IMR-90 (cell line): ENCODE results near the gene RARRES1. TPM values are rescaled to one million over a fixed set of nuclear protein-coding genes. Genes with fewer than 3 reads are reported as not detected.

Experiments
- ATAC-seq: fragments of 200-7000 bp; cut with Tn5 transposase; 2 replicates; pipeline ENCODE4 v1.9.1; 2020; ENCODE audit warnings: low read depth, mild to moderate bottlenecking, moderate library complexity
- BruUV-seq: library from RNA; stranded (reverse); fragments of 400-500 nt; replicated peaks from 2 replicates; lab custom pipeline; 2021; lab: Mats Ljungman, UMichigan
- CTCF ChIA-PET: fragments of 300-600 bp; formaldehyde crosslinking; extraction: SDS; loops from one replicate; lab custom pipeline; 2021; ENCODE audit warnings: antibody characterized with exemption; lab: Yijun Ruan, JAX
- POLR2A ChIA-PET: fragments of 300-600 bp; sonication (Branson Sonifier 250); formaldehyde crosslinking; loops from one replicate; lab custom pipeline; 2022; ENCODE audit warnings: antibody characterized with exemption; ENCODE audit not compliant: unreplicated experiment; lab: Charles Lee
- DNase-seq: peaks from one replicate; pipeline ENCODE4 v3.0.0; 2013
- H2AFZ ChIP-seq: replicated peaks from 2 replicates; pipeline ENCODE3; 2013; ENCODE audit warnings: low read length, mild to moderate bottlenecking; ENCODE audit not compliant: poor library complexity
- H2AK5ac ChIP-seq: 2 replicates; pipeline ENCODE4 v1.6.1; 2013; ENCODE audit warnings: low read depth, low read length, inconsistent platforms
- H2AK9ac ChIP-seq: replicated peaks from 2 replicates; pipeline ENCODE3; 2013; ENCODE audit warnings: mild to moderate bottlenecking, low read depth, low read length, moderate library complexity; ENCODE audit not compliant: poor library complexity
- H2BK120ac ChIP-seq: 2 replicates; pipeline ENCODE4 v1.6.1; 2013; ENCODE audit warnings: low read depth, low read length, inconsistent platforms
- H2BK15ac ChIP-seq: 3 replicates; pipeline ENCODE4 v1.6.1; 2013; ENCODE audit warnings: low read depth, low read length, inconsistent platforms
- H2BK20ac ChIP-seq: 2 replicates; pipeline ENCODE4 v1.6.1; 2013; ENCODE audit warnings: low read depth, mild to moderate bottlenecking, inconsistent platforms, low read length, moderate library complexity
- H2BK5ac ChIP-seq: 2 replicates; pipeline ENCODE4 v1.6.1; 2013; ENCODE audit warnings: mild to moderate bottlenecking, low read depth, low read length, inconsistent platforms; ENCODE audit not compliant: poor library complexity, severe bottlenecking
- H3K14ac ChIP-seq: replicated peaks from 2 replicates; pipeline ENCODE4 v1.6.1; 2013; ENCODE audit warnings: low read depth, low read length, inconsistent platforms
- H3K18ac ChIP-seq: 2 replicates; pipeline ENCODE4 v1.6.1; 2013; ENCODE audit warnings: low read depth, low read length, control low read depth
- H3K23ac ChIP-seq: 2 replicates; pipeline ENCODE4 v1.6.1; 2013; ENCODE audit warnings: low read depth, low read length, inconsistent platforms
- H3K27ac ChIP-seq: 2 replicates; pipeline ENCODE4 v1.5.1; 2013; ENCODE audit warnings: mild to moderate bottlenecking, control low read depth, low read length; ENCODE audit not compliant: insufficient read depth
- H3K27me3 ChIP-seq: 2 replicates; pipeline ENCODE4 v1.6.1; 2013; ENCODE audit warnings: low read length; ENCODE audit not compliant: control insufficient read depth, insufficient read depth
- H3K36me3 ChIP-seq: 2 replicates; pipeline ENCODE4 v1.6.1; 2013; ENCODE audit warnings: low read length, mixed read lengths; ENCODE audit not compliant: control insufficient read depth, insufficient read depth
- H3K4ac ChIP-seq: 2 replicates; pipeline ENCODE4 v1.6.1; 2013; ENCODE audit warnings: low read depth, low read length, inconsistent platforms
- H3K4me1 ChIP-seq: 2 replicates; pipeline ENCODE4 v1.6.1; 2013; ENCODE audit warnings: low read length, mixed read lengths; ENCODE audit not compliant: control insufficient read depth, insufficient read depth
- H3K4me2 ChIP-seq: 2 replicates; pipeline ENCODE4 v1.6.1; 2013; ENCODE audit warnings: low read depth, mild to moderate bottlenecking, control low read depth, low read length, moderate library complexity
- H3K4me3 ChIP-seq: 2 replicates; pipeline ENCODE4 v1.5.1; 2013; ENCODE audit warnings: low read depth, mild to moderate bottlenecking, control low read depth, low read length, moderate library complexity; ENCODE audit not compliant: insufficient read depth
- H3K56ac ChIP-seq: 2 replicates; pipeline ENCODE4 v1.6.1; 2013; ENCODE audit warnings: low read length, inconsistent platforms; ENCODE audit not compliant: insufficient read depth; ENCODE audit errors: extremely low read depth
- H3K79me1 ChIP-seq, 2 experiments: 2 replicates each; pipeline ENCODE4 v1.6.1; 2013; ENCODE audit warnings: low read length in 2 of 2, inconsistent platforms in 1 of 2, low read depth in 1 of 2
- H3K9ac ChIP-seq: 2 replicates; pipeline ENCODE4 v1.6.1; 2013; ENCODE audit warnings: low read depth, low read length, control low read depth
- H3K9me1 ChIP-seq: 2 replicates; pipeline ENCODE4 v1.6.1; 2013; ENCODE audit warnings: low read length, inconsistent platforms; ENCODE audit not compliant: insufficient read depth
- H3K9me3 ChIP-seq: 2 replicates; pipeline ENCODE4 v1.6.1; 2013; ENCODE audit warnings: low read length; ENCODE audit not compliant: control insufficient read depth, insufficient read depth
- H4K20me1 ChIP-seq: 2 replicates; pipeline ENCODE4 v1.6.1; 2013; ENCODE audit warnings: low read length, inconsistent platforms; ENCODE audit not compliant: insufficient read depth
- H4K5ac ChIP-seq: 2 replicates; pipeline ENCODE4 v1.6.1; 2013; ENCODE audit warnings: mild to moderate bottlenecking, low read depth, low read length, control low read depth
- H4K8ac ChIP-seq, 2 experiments: 2 replicates each; pipeline ENCODE4 v1.6.1; 2013; ENCODE audit warnings: low read depth in 2 of 2, low read length in 2 of 2, control low read depth in 1 of 2, inconsistent platforms in 1 of 2
- H4K91ac ChIP-seq: 2 replicates; pipeline ENCODE4 v1.6.1; 2013; ENCODE audit warnings: low read depth, low read length, inconsistent platforms; ENCODE audit not compliant: insufficient read depth
- BHLHE40 ChIP-seq: fragments of 150-350 bp; IDR thresholded peaks from 2 replicates; pipeline ENCODE4 v1.6.1; 2016; ENCODE audit warnings: mild to moderate bottlenecking, low read depth, low read length
- CEBPB ChIP-seq: IDR thresholded peaks from 2 replicates; pipeline ENCODE4 v1.6.1; 2012; ENCODE audit warnings: low read depth, low read length, improper control_type of control experiment
- CTCF ChIP-seq: conservative IDR thresholded peaks from 2 replicates; pipeline ENCODE4 v1.5.1; 2012; ENCODE audit warnings: mild to moderate bottlenecking, low read depth, low read length, improper control_type of control experiment
- FOS ChIP-seq: fragments of 150-350 bp; IDR thresholded peaks from 2 replicates; pipeline ENCODE4 v1.6.1; 2016; ENCODE audit warnings: low read depth, low read length
- MAZ ChIP-seq: IDR thresholded peaks from 2 replicates; pipeline ENCODE4 v1.6.1; 2012; ENCODE audit warnings: low read depth, mild to moderate bottlenecking, low read length, improper control_type of control experiment, moderate library complexity, borderline replicate concordance
- MXI1 ChIP-seq: IDR thresholded peaks from 2 replicates; pipeline ENCODE4 v1.6.1; 2012; ENCODE audit warnings: low read depth, mild to moderate bottlenecking, low read length, moderate library complexity, borderline replicate concordance
- POLR2A ChIP-seq: IDR thresholded peaks from 2 replicates; pipeline ENCODE4 v1.6.1; 2012; ENCODE audit warnings: mild to moderate bottlenecking, low read depth, low read length
- RAD21 ChIP-seq: IDR thresholded peaks from 2 replicates; pipeline ENCODE4 v1.6.1; 2012; ENCODE audit warnings: low read length, improper control_type of control experiment
- RCOR1 ChIP-seq: IDR thresholded peaks from 2 replicates; pipeline ENCODE4 v1.6.1; 2012; ENCODE audit warnings: mild to moderate bottlenecking, low read length, improper control_type of control experiment; ENCODE audit not compliant: insufficient replicate concordance
- RFX5 ChIP-seq: IDR thresholded peaks from 2 replicates; pipeline ENCODE4 v1.8.0; 2012; ENCODE audit warnings: low read depth, mild to moderate bottlenecking, low read length, moderate library complexity
- SMC3 ChIP-seq: fragments of 150-350 bp; IDR thresholded peaks from 2 replicates; pipeline ENCODE4 v1.6.1; 2016; ENCODE audit warnings: low read depth, mild to moderate bottlenecking, antibody characterized with exemption, low read length, moderate library complexity
- USF2 ChIP-seq: fragments of 150-350 bp; IDR thresholded peaks from 2 replicates; pipeline ENCODE4 v1.6.1; 2017; ENCODE audit warnings: mild to moderate bottlenecking, antibody characterized with exemption, low read length, low read depth
- WGBS, 2 experiments: methylation state at CpG; one replicate each; pipeline versions ENCODE4 v1.1.5 to v1.1.7; 2013; ENCODE audit warnings: missing lambda C conversion rate in 2 of 2; ENCODE audit not compliant: insufficient read length in 1 of 2; ENCODE audit errors: extremely low coverage in 2 of 2; 5-methylcytosine and 5-hydroxymethylcytosine counted together
- dilution Hi-C: fragments of 300-500 bp; cut with HindIII; formaldehyde crosslinking; loops from one replicate; pipeline ENCODE4 v1.14.3; 2018; ENCODE audit warnings: low sequenced_read_pairs; ENCODE audit not compliant: unreplicated experiment
- in situ Hi-C: fragments of 300-500 bp; cut with MboI; formaldehyde crosslinking; loops from 3 replicates; pipeline ENCODE4 v1.14.3; 2019; ENCODE audit warnings: low sequenced_read_pairs, inconsistent platforms, mixed read lengths
- intact Hi-C: fragments of 100-400 bp; cut with micrococcal nuclease; formaldehyde crosslinking; loops from 2 replicates; pipeline ENCODE4 v1.10.0; 2022
- polyA plus RNA-seq, 3 experiments: library from polyadenylated mRNA; depleted of rRNA; stranded (reverse); fragments of >200 nt; gene quantifications; 2 replicates each; pipeline ENCODE4 v1.2.3, GENCODE V29; 2012; ENCODE audit warnings: low replicate concordance in 1 of 3
- total RNA-seq: library from RNA; depleted of rRNA; stranded (reverse); fragments of >200 nt; gene quantifications from 2 replicates; pipeline ENCODE4 v1.2.3, GENCODE V29; 2012

Gene RARRES1
- total and polyA plus RNA-seq, 2 of the 4 experiments (the other 2 are of a cell fraction) = 0.90 to 3.0 TPM

- DNase-seq = no peak
- peak overlapping the region; percentile 5; the same call in 1 of the 2 replicates for H3K9ac ChIP-seq
- H4K20me1 ChIP-seq = no peaks in the 10 kb centered on the region
- H3K36me3 ChIP-seq = peaks cover 5% of the 10 kb centered on the region; the same call in 1 of the 2 replicates
- H3K4me1 ChIP-seq = peaks cover 15% of the 10 kb centered on the region
- peak overlapping the region; percentile 62 for H4K91ac ChIP-seq
- 100% methylated on average over 1 of the region's 6 CpGs; no CpG with 5 or more reads in 1 of the 2 experiments for WGBS, 2 experiments
- peaks cover 9% of the 10 kb centered on the region for H3K9me3 ChIP-seq
- H2AK5ac ChIP-seq = peak overlapping the region; percentile 94
- H3K14ac ChIP-seq = peak overlapping the region; percentile 76
- peak overlapping the region; percentile 31; the same call in 1 of the 2 replicates for H3K4me2 ChIP-seq
- dilution Hi-C loops (no loop called here), in situ Hi-C loops (no loop called here), intact Hi-C loops (no loop called here)
- peak overlapping the region; percentile 47; the same call in 1 of the 2 replicates for H3K23ac ChIP-seq
- H2BK20ac ChIP-seq = peak overlapping the region; percentile 68
- H3K79me1 ChIP-seq = peaks cover 0 to 4% of the 10 kb centered on the region in 2 experiments; a peak in 2 of 4 replicates
- H2AFZ ChIP-seq = peak overlapping the region; percentile 45
- 0 out of 3 replicates have a peak overlapping the region, but pooled peaks have one; percentile 88 for H2BK15ac ChIP-seq
- H2BK5ac ChIP-seq = peak overlapping the region; percentile 58
- peak overlapping the region; percentile 65 for H2AK9ac ChIP-seq
- H3K18ac ChIP-seq = peak overlapping the region; percentile 47
- H3K4me3 ChIP-seq = no peak overlapping the region
- H3K4ac ChIP-seq = peak overlapping the region; percentile 82
- peak overlapping the region; percentile 95; the same call in 1 of the 2 replicates for H3K27ac ChIP-seq
- peak overlapping the region; percentile 81 for H4K5ac ChIP-seq
- no peaks in the 10 kb centered on the region for H3K27me3 ChIP-seq
- no peak for TF ChIP-seq CEBPB
- no peak for TF ChIP-seq CTCF
- TF ChIP-seq MXI1 = no peak
- TF ChIP-seq BHLHE40 = no peak
- no peak for TF ChIP-seq RFX5
- no peak for TF ChIP-seq USF2
- TF ChIP-seq RAD21 = no peak
- no peak for TF ChIP-seq MAZ
- TF ChIP-seq RCOR1 = no peak
- TF ChIP-seq FOS = no peak
- TF ChIP-seq POLR2A = no peak
- TF ChIP-seq SMC3 = no peak
- H2BK120ac ChIP-seq = peak overlapping the region; percentile 53; the same call in 1 of the 2 replicates
- 0 out of 2 replicates have a peak overlapping the region, but pooled peaks have one; percentile 6 for H3K56ac ChIP-seq
- H4K8ac ChIP-seq = peak overlapping the region; percentile 10 to 50; a peak in 3 of 4 replicates
- no peak for ATAC-seq
- CTCF ChIA-PET = interaction anchor here (1.1 kb wide), 1 partner anchor 17 kb away, joined by 3 read pairs; no protein-coding TSS in a partner anchor
- POLR2A ChIA-PET = no interaction called here
- no TSS peak for BruUV-seq
- peaks cover 13% of the 10 kb centered on the region for H3K9me1 ChIP-seq
Observed at GRCh38 chr3:158738653-158739052, 6.4 kb upstream of the RARRES1 start.
